ENCODE data around the gene PSMB7.

The PSMB7 gene

DNA sequence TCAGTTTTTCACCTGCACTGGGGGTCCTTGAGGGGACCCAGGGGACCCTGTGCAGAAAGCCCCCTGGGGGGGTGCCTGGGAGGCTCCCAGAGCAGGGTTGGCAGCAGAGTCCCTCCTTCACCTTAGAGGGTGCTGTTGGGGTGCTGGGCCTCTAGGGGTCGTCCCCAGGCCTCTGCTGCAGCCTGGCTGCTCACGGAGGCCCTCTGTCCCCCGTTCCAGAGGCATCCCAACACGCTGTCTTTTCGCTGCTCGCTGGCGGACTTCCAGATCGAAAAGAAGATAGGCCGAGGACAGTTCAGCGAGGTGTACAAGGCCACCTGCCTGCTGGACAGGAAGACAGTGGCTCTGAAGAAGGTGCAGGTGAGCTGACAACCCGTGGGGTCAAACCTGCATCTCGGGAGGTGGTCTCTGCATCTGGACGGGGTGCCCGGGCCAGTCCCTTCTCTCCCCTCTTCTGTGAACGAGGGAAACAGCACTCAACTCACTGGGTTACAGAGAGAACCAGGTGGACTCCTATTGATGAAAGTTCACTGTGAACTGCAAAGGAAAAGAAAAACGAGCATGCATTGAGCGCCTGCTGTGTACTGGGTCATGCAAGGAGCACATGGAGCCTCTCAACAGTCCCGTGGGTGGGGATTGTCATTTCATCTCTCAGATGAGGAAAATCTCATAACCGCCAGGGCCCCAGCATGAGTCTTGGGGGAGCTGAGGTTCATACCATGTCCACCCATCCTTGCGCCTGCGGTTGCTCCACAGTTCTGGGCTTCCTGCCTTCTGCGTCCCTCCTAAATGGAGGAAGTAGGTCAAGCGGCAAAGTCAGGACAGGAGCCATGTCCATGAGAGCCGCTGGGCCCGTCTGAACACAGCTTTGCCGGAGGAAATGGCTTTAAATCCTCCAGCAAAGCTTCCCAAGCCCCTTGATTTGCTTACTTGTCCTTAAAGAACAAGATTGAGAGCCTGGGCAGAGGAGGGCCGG is 102.7 kb downstream of the PSMB7 start:
- no peak overlapping the region for H3K4me3 ChIP-seq (ENCODE audit: low read depth in 1 of 2, low read length in 2 of 2)
- H3K36me3 ChIP-seq (ENCODE audit: control insufficient read depth in 1 of 2, insufficient read depth in 2 of 2, low read length in 2 of 2), result peaks cover 9 to 45% of the 10 kb centered on the region in 2 donors
- H3K9me3 ChIP-seq (ENCODE audit: control insufficient read depth in 1 of 2, low read length in 2 of 2), result no peaks in the 10 kb centered on the region
- H3K4me1 ChIP-seq (ENCODE audit: control insufficient read depth in 1 of 2, insufficient read depth in 2 of 2, low read length in 2 of 2), result no peaks in the 10 kb centered on the region
- H3K27ac ChIP-seq (ENCODE audit: low read length), result no peak overlapping the region
- no peaks in the 10 kb centered on the region for H3K27me3 ChIP-seq (ENCODE audit: low read depth, low read length)

DNA sequence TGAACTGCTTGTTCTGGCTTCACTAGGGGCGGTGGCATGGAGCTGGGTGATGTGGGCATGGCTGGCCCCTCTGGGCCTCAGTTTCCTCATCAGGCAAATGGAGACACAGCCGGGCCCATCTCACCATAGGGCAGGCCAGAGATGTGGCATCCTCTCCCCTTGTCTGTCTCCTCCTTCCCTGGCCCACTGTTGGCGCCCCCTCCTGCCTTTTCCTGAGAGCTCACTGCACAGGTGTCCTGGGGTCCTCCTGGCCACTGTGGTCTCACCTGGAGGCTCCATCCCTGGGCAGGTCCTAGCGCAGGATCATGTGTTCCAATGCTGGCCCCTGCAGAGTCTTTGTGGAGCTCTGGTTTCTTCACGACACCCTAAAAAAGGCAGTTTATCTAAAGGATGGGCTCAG is 104.0 kb downstream of the PSMB7 start:
- H3K4me1 ChIP-seq (ENCODE audit: control insufficient read depth in 1 of 2, insufficient read depth in 2 of 2, low read length in 2 of 2), result no peaks in the 10 kb centered on the region
- no peaks in the 10 kb centered on the region for H3K27me3 ChIP-seq (ENCODE audit: low read depth, low read length)
- no peaks in the 10 kb centered on the region for H3K9me3 ChIP-seq (ENCODE audit: control insufficient read depth in 1 of 2, low read length in 2 of 2)
- H3K27ac ChIP-seq (ENCODE audit: low read length), result no peak overlapping the region
- H3K36me3 ChIP-seq (ENCODE audit: control insufficient read depth in 1 of 2, insufficient read depth in 2 of 2, low read length in 2 of 2), result peaks cover 9 to 46% of the 10 kb centered on the region in 2 donors
- no peak overlapping the region for H3K4me3 ChIP-seq (ENCODE audit: low read depth in 1 of 2, low read length in 2 of 2)

- Histone ChIP-seq H3K4me1 (ENCODE audit: control insufficient read depth in 1 of 2, insufficient read depth in 2 of 2, low read length in 2 of 2) (no peaks in the 10 kb centered on the region), H3K27ac (ENCODE audit: low read length) (no peak overlapping the region), H3K4me3 (ENCODE audit: low read depth in 1 of 2, low read length in 2 of 2) (no peak overlapping the region), H3K36me3 (ENCODE audit: control insufficient read depth in 1 of 2, insufficient read depth in 2 of 2, low read length in 2 of 2) (peaks cover 4 to 30% of the 10 kb centered on the region in 2 donors), H3K9me3 (ENCODE audit: control insufficient read depth in 1 of 2, low read length in 2 of 2) (no peaks in the 10 kb centered on the region), H3K27me3 (ENCODE audit: low read depth, low read length) (no peaks in the 10 kb centered on the region)
These were observed 105.6 kb downstream of the PSMB7 start for GRCh38 chr9:124309667-124310084.

GRCh38 chr9:124308606-124309491 is 106.4 kb downstream of the PSMB7 start:
- peaks cover 4 to 25% of the 10 kb centered on the region in 2 donors for H3K36me3 ChIP-seq (ENCODE audit: control insufficient read depth in 1 of 2, insufficient read depth in 2 of 2, low read length in 2 of 2)

DNA sequence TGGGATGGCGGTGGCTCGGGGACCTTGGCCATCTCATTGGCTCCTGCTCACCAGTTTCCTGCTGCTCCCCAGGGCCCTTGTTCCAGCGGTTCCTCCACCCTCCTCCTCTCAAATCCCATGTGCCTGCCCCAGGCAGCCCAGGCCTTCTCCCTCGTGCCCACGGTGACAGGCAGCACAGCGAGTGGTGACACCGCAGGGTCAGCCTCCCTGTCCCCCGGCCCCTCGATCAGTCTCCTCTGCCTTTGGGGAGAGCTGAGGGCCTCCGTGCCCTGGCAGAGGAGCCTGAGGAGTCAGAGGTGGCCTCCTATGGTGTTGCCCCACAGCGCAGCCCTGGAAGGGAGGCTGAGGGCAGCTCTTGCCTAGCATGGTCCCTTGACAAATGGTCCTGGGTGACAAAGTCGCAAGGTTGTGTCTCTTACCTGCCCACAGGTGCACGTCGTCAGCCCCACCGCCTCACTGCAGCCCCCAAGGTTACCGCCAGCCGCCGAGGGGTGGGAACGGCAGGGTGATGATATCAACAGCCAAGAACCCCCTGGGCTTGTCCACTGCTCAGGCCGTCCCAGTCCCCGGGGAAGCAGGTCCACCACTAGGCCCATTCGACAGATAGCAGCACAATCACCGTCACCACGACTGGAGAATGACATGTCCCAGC is 107.7 kb downstream of the PSMB7 start:
- Histone ChIP-seq H3K27me3 (ENCODE audit: low read depth, low read length) (no peaks in the 10 kb centered on the region), H3K4me1 (ENCODE audit: control insufficient read depth in 1 of 2, insufficient read depth in 2 of 2, low read length in 2 of 2) (no peaks in the 10 kb centered on the region), H3K9me3 (ENCODE audit: control insufficient read depth in 1 of 2, low read length in 2 of 2) (no peaks in the 10 kb centered on the region), H3K4me3 (ENCODE audit: low read depth in 1 of 2, low read length in 2 of 2) (no peak overlapping the region), H3K36me3 (ENCODE audit: control insufficient read depth in 1 of 2, insufficient read depth in 2 of 2, low read length in 2 of 2) (peaks cover 12 to 22% of the 10 kb centered on the region in 2 donors), H3K27ac (ENCODE audit: low read length) (no peak overlapping the region)

More at GRCh38 chr9:124308606-124309491, 106.4 kb downstream of the PSMB7 start:
- Histone ChIP-seq H3K4me3 (ENCODE audit: low read depth in 1 of 2, low read length in 2 of 2) (no peak overlapping the region), H3K27me3 (ENCODE audit: low read depth, low read length) (no peaks in the 10 kb centered on the region), H3K27ac (ENCODE audit: low read length) (no peak overlapping the region), H3K4me1 (ENCODE audit: control insufficient read depth in 1 of 2, insufficient read depth in 2 of 2, low read length in 2 of 2) (no peaks in the 10 kb centered on the region), H3K9me3 (ENCODE audit: control insufficient read depth in 1 of 2, low read length in 2 of 2) (no peaks in the 10 kb centered on the region)

DNA sequence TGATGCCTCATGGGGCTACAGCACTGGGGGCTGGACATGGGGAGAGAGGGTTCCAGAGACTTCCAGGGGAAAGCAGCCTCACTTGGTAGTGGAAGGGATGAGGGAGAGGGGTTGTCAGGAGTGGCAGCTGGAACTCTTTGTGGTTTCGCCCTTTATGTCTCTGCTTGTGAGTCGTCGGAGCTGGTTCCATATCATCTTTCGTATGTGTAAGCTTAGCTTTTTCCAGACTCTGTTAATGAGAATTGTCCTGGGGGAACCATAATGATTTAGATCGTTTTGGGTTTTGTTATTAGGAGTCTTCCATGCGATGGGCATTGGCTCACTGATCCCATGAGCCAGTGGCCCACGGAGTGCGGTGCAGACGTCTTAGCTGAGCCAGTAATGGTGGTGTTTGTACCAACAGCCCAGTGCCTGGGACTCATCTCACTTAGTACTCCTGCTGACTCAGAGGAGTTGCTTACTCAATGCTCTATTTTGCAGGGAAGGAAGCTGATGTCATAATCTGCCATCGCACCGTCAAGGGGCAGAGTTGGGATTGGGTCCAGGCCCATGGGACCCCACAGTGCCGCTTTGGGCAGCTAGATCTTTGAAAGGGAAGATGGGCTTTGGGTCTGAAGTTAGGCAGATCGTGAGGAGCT is 109.0 kb downstream of the PSMB7 start:
- Histone ChIP-seq H3K4me1 (ENCODE audit: control insufficient read depth in 1 of 2, insufficient read depth in 2 of 2, low read length in 2 of 2) (no peaks in the 10 kb centered on the region), H3K36me3 (ENCODE audit: control insufficient read depth in 1 of 2, insufficient read depth in 2 of 2, low read length in 2 of 2) (peaks cover 23 to 29% of the 10 kb centered on the region in 2 donors), H3K27ac (ENCODE audit: low read length) (no peak overlapping the region), H3K27me3 (ENCODE audit: low read depth, low read length) (no peaks in the 10 kb centered on the region), H3K9me3 (ENCODE audit: control insufficient read depth in 1 of 2, low read length in 2 of 2) (no peaks in the 10 kb centered on the region), H3K4me3 (ENCODE audit: low read depth in 1 of 2, low read length in 2 of 2) (no peak overlapping the region)

DNA sequence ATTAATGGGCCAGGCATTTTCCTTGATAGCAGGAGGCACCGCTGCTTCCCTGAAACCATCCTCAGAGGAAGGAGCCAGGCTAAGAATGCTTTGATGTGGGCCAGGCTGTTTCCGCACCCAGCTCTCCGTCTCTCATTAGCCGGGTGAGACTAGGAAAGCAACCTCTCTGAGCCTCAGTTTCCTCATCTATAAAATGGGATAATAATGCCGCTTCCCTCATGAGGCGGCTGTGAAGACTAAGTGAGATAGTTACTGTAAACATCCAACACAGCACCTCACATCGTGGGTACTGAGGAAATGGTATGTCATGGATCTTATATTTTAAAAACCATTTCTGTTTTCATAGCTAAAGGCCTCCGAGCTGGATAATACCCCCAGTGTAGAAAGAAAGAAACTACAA is 111.0 kb downstream of the PSMB7 start:
- Histone ChIP-seq H3K27me3 (ENCODE audit: low read depth, low read length) (no peaks in the 10 kb centered on the region), H3K9me3 (ENCODE audit: control insufficient read depth in 1 of 2, low read length in 2 of 2) (no peaks in the 10 kb centered on the region), H3K4me3 (ENCODE audit: low read depth in 1 of 2, low read length in 2 of 2) (no peak overlapping the region), H3K27ac (ENCODE audit: low read length) (no peak overlapping the region), H3K36me3 (ENCODE audit: control insufficient read depth in 1 of 2, insufficient read depth in 2 of 2, low read length in 2 of 2) (peaks cover 23 to 29% of the 10 kb centered on the region in 2 donors), H3K4me1 (ENCODE audit: control insufficient read depth in 1 of 2, insufficient read depth in 2 of 2, low read length in 2 of 2) (no peaks in the 10 kb centered on the region)

DNA sequence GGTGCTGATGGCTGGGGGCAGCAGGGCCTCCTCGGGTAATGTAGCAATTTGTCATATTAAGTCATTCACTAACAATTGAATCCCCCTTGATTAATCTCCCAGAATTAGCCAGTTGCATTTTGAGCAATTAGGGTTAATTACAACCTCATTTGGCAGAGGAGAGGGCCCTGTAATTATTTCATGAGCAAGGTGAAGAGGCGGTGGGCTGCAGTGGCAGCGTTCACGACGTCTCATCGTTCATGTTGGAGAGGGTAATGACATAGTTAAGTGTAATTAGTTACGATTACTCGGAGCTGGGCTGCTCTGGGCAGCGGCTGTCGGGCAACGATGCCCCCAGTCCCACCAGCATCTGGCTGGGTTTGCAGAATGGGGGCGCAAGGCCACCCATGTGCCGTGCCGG is 111.5 kb downstream of the PSMB7 start:
- Histone ChIP-seq H3K4me1 (ENCODE audit: control insufficient read depth in 1 of 2, insufficient read depth in 2 of 2, low read length in 2 of 2) (no peaks in the 10 kb centered on the region), H3K27ac (ENCODE audit: low read length) (no peak overlapping the region), H3K4me3 (ENCODE audit: low read depth in 1 of 2, low read length in 2 of 2) (no peak overlapping the region), H3K9me3 (ENCODE audit: control insufficient read depth in 1 of 2, low read length in 2 of 2) (no peaks in the 10 kb centered on the region), H3K27me3 (ENCODE audit: low read depth, low read length) (no peaks in the 10 kb centered on the region), H3K36me3 (ENCODE audit: control insufficient read depth in 1 of 2, insufficient read depth in 2 of 2, low read length in 2 of 2) (peaks cover 23 to 29% of the 10 kb centered on the region in 2 donors)
